GM12892 (cell line): ENCODE results near the gene BCORL1.

ENCODE experiments used
- POLR2A ChIP-seq: IDR thresholded peaks from 2 replicates; pipeline ENCODE4 v1.6.1; 2011; ENCODE audit warnings: low read depth, low read length, control low read depth
- POLR2AphosphoS5 ChIP-seq: IDR thresholded peaks from 2 replicates; pipeline ENCODE4 v1.6.1; 2011; ENCODE audit warnings: low read depth, low read length, control low read depth

DNA sequence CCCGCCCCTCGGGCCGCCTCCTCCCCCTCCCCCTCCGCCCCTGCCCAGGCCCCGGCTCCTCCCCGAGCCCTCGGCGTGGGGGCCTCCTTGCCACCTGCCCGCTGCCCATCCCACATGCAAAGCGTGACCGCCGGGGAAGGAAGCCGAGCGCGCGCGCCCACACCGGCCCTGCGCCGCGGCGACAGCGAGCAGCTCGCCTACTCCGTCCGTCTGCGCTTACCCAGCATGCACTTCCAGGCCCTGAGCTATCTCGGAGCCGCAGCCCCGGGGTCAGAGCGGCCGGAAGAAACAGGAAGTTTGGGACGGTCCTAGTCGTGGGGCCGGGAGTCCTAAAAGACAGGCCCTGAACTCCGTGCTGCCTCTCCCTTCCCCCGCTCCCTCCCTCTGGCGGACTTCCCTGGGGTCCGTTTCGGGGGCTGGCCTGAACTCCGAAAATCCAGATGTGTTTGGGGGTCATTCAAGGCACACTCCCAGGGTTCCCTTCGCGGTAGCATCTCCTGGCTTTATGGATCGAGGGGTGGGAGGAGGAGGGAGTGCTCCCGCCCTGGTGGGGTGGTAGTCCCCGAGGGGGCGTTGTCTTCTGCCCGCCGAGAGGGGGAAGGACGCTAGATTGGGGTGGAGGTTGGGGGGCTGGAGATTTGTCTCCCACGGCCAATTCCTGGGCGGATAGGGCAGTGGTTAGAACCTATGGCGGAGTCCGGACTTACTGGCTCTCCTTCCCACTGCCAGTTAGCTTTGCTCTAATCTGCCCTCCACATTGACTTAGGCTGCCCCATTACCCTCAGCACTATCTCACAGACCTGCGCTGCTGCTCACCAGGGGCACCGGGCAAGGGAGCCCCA is 25.0 kb upstream of the BCORL1 start:
- TF ChIP-seq POLR2A (peak; percentile 63; the same call in 1 of the 2 replicates), POLR2AphosphoS5 (0 out of 2 replicates have a peak, but pooled peaks have one; percentile 31)
